Keratinocyte (primary cell): Measurements from ENCODE around the gene AIDA. TPM values are rescaled to one million over a fixed set of nuclear protein-coding genes. Genes with fewer than 3 reads are reported as not detected.

Experiments
- DNase-seq: peaks from one replicate; pipeline ENCODE4 v3.0.0-alpha.2; 2011; ENCODE audit warnings: low read depth, missing footprints, low spot score
- FAIRE-seq: peaks from 2 replicates; lab custom pipeline; 2011; peaks lifted over from hg19 to GRCh38; lab: Jason Lieb, UNC
- H2AFZ ChIP-seq: 2 replicates; pipeline ENCODE4 v1.6.0; 2012; ENCODE audit warnings: low read length, control low read depth, inconsistent platforms; ENCODE audit not compliant: control insufficient read depth
- H3K27ac ChIP-seq: 2 replicates; pipeline ENCODE4 v1.5.1; 2011; ENCODE audit warnings: low read length; ENCODE audit not compliant: control insufficient read depth, insufficient read depth
- H3K27me3 ChIP-seq: 3 replicates; pipeline ENCODE4 v1.6.0; 2011; ENCODE audit warnings: low read length; ENCODE audit not compliant: control insufficient read depth, insufficient read depth; ENCODE audit errors: extremely low read depth
- H3K36me3 ChIP-seq, 2 experiments: 2 replicates in 1 of 2; 3 replicates in 1 of 2; pipeline ENCODE4 v1.5.1; 2011; ENCODE audit warnings: low read length in 2 of 2, mild to moderate bottlenecking in 1 of 2; ENCODE audit not compliant: control insufficient read depth in 2 of 2, insufficient read depth in 2 of 2; ENCODE audit errors: extremely low read depth in 1 of 2
- H3K4me1 ChIP-seq: 3 replicates; pipeline ENCODE4 v1.5.1; 2011; ENCODE audit warnings: low read length; ENCODE audit not compliant: control insufficient read depth, insufficient read depth; ENCODE audit errors: extremely low read depth
- H3K4me2 ChIP-seq: 3 replicates; pipeline ENCODE4 v1.6.0; 2011; ENCODE audit warnings: low read depth, low read length; ENCODE audit not compliant: control insufficient read depth, insufficient read depth; ENCODE audit errors: extremely low read depth
- H3K4me3 ChIP-seq, 3 experiments: fragments of 200-600 bp in 1 of 3; sonication (generic) in 1 of 3; 2 replicates in 2 of 3; 3 replicates in 1 of 3; pipeline ENCODE4 v1.5.1; 2011 to 2016; ENCODE audit warnings: low read length in 3 of 3, mild to moderate bottlenecking in 3 of 3, control low read depth in 2 of 3, inconsistent platforms in 1 of 3, low read depth in 1 of 3, mixed read lengths in 1 of 3, mixed run types in 1 of 3, moderate library complexity in 1 of 3; ENCODE audit not compliant: control insufficient read depth in 2 of 3, insufficient read depth in 2 of 3; ENCODE audit errors: extremely low read depth in 1 of 3
- H3K79me2 ChIP-seq: 2 replicates; pipeline ENCODE4 v1.6.0; 2012; ENCODE audit warnings: low read length; ENCODE audit not compliant: control insufficient read depth, insufficient read depth
- H3K9ac ChIP-seq: 3 replicates; pipeline ENCODE4 v1.6.0; 2011; ENCODE audit warnings: low read length; ENCODE audit not compliant: control insufficient read depth, insufficient read depth; ENCODE audit errors: extremely low read depth
- H3K9me1 ChIP-seq: 3 replicates; pipeline ENCODE4 v1.6.0; 2011; ENCODE audit warnings: low read length; ENCODE audit not compliant: control insufficient read depth, insufficient read depth; ENCODE audit errors: extremely low read depth
- H3K9me3 ChIP-seq: 2 replicates; pipeline ENCODE4 v1.5.1; 2012; ENCODE audit warnings: low read depth, low read length; ENCODE audit not compliant: control insufficient read depth
- H4K20me1 ChIP-seq: 3 replicates; pipeline ENCODE4 v1.6.0; 2011; ENCODE audit warnings: low read length; ENCODE audit not compliant: control insufficient read depth, insufficient read depth; ENCODE audit errors: extremely low read depth
- CTCF ChIP-seq, 3 experiments: IDR thresholded peaks in 1 of 3; conservative IDR thresholded peaks in 1 of 3; optimal IDR thresholded peaks in 1 of 3; 2 replicates in 2 of 3; 3 replicates in 1 of 3; pipeline versions ENCODE3 to v1.5.1; 2011; ENCODE audit warnings: low read length in 3 of 3, mild to moderate bottlenecking in 3 of 3, moderate library complexity in 2 of 3, control low read depth in 1 of 3, inconsistent platforms in 1 of 3; ENCODE audit not compliant: insufficient read depth in 2 of 3; ENCODE audit errors: extremely low read depth in 1 of 3
- EZH2 ChIP-seq: IDR thresholded peaks from one replicate; pipeline ENCODE4 v1.6.1; 2012; ENCODE audit warnings: inconsistent platforms, mild to moderate bottlenecking, low read length, moderate library complexity
- dilution Hi-C: fragments of 300-500 bp; cut with MboI; formaldehyde crosslinking; loops from one replicate; pipeline ENCODE4 v1.7.0; 2020; ENCODE audit warnings: low sequenced_read_pairs; ENCODE audit not compliant: extremely low pct_ligation_motif_present
- polyA plus RNA-seq, 5 experiments: library from polyadenylated mRNA; depleted of rRNA in 3 of 5; stranded (reverse) in 3 of 5; stranded (forward) in 1 of 5; unstranded in 1 of 5; fragments of >200 nt; gene quantifications; 1 replicate in 1 of 5; 2 replicates in 3 of 5; 3 replicates in 1 of 5; pipeline versions ENCODE4 v1.2.1 to v1.2.3, GENCODE V29; 2011 to 2012; ENCODE audit warnings: missing spikeins in 2 of 5, low read depth in 1 of 5, low replicate concordance in 1 of 5

Gene AIDA
- polyA plus RNA-seq, 1 donor (not counting 4 experiments of a cell fraction or from before 2014, with no cell fraction given) = 86.8 TPM

DNA sequence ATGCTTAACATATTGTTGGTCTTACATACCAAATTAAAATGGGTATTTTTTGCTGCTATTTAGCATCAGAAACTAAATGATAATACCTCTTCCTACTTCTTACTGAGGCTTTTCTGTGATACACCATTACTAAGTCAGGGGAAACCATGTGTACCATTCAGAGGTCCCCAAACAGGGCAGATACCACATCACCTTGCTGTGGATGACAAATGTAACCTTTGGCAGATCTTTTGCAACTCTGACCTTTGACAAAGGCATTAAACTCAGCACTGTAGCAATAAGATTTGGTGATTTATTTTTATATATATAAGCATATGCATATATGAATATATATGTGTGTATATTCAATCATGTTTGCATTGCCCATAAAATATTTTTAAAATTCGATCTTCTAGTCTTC lies 27.6 kb upstream of the AIDA start:
- dilution Hi-C loops = no loop called here

GRCh38 chr1:222739465-222739864 lies 27.2 kb upstream of the AIDA start:
- H3K27ac ChIP-seq = no peak overlapping the region
- no peaks in the 10 kb centered on the region for H3K36me3 ChIP-seq
- dilution Hi-C loops = no loop called here
- TF ChIP-seq CTCF (optimal IDR thresholded peaks at IDR 0.05 in 1 of 3, IDR thresholded peaks at IDR 0.05 in 1 of 3, conservative IDR thresholded peaks at IDR 0.05 in 1 of 3; ENCODE audit: extremely low read depth in 1 of 3, insufficient read depth in 2 of 3, low read length in 3 of 3) (no peak), EZH2 (no peak)
- no peak for FAIRE-seq
- H4K20me1 ChIP-seq = no peaks in the 10 kb centered on the region
- no peaks in the 10 kb centered on the region for H3K27me3 ChIP-seq
- H3K4me2 ChIP-seq = no peak overlapping the region
- H3K9ac ChIP-seq = no peak overlapping the region
- H3K79me2 ChIP-seq = no peaks in the 10 kb centered on the region
- H3K4me3 ChIP-seq = no peak overlapping the region
- H3K4me1 ChIP-seq = no peaks in the 10 kb centered on the region
- DNase-seq = no peak
- no peaks in the 10 kb centered on the region for H3K9me3 ChIP-seq
- no peak overlapping the region for H2AFZ ChIP-seq
- no peaks in the 10 kb centered on the region for H3K9me1 ChIP-seq

More for the DNA sequence above, 27.6 kb upstream of the AIDA start:
- no peak overlapping the region for H3K4me3 ChIP-seq
- DNase-seq = no peak
- no peak overlapping the region for H3K9ac ChIP-seq
- H4K20me1 ChIP-seq = no peaks in the 10 kb centered on the region
- H3K4me2 ChIP-seq = no peak overlapping the region
- TF ChIP-seq CTCF (optimal IDR thresholded peaks at IDR 0.05 in 1 of 3, IDR thresholded peaks at IDR 0.05 in 1 of 3, conservative IDR thresholded peaks at IDR 0.05 in 1 of 3; ENCODE audit: extremely low read depth in 1 of 3, insufficient read depth in 2 of 3, low read length in 3 of 3) (no peak), EZH2 (no peak)
- H3K79me2 ChIP-seq = no peaks in the 10 kb centered on the region
- no peak overlapping the region for H3K27ac ChIP-seq
- H3K9me3 ChIP-seq = no peaks in the 10 kb centered on the region
- no peak for FAIRE-seq
- H2AFZ ChIP-seq = no peak overlapping the region
- H3K4me1 ChIP-seq = no peaks in the 10 kb centered on the region
- H3K27me3 ChIP-seq = no peaks in the 10 kb centered on the region
- H3K36me3 ChIP-seq = no peaks in the 10 kb centered on the region
- no peaks in the 10 kb centered on the region for H3K9me1 ChIP-seq
